Activated CD8-positive, alpha-beta T cell treated with anti-CD3 and anti-CD28 coated beads, Interleukin-2, amount 10 ng/mL, durations not matched to agents 7 days and 5 days (primary cell): Measurements from ENCODE around the gene TFE3. TPM values are rescaled to one million over a fixed set of nuclear protein-coding genes. Genes with fewer than 3 reads are reported as not detected.
"Not testable (repeated sequence)": the region's sequence is repeated elsewhere in the genome, so short reads cannot be mapped to it uniquely, and the experiment has no call there.

Experiments
- ATAC-seq: fragments of 150-1000 bp; cut with Tn5 transposase; one replicate; pipeline ENCODE4 v1.10.0; 2021; ENCODE audit warnings: moderate library complexity
- CTCF ChIA-PET: fragments of 350-600 bp; sonication (Branson Sonifier 250); formaldehyde crosslinking; loops from one replicate; lab custom pipeline; 2021; ENCODE audit warnings: antibody characterized with exemption; lab: Charles Lee
- POLR2A ChIA-PET: fragments of 350-600 bp; sonication (Branson Sonifier 250); formaldehyde crosslinking; loops from one replicate; lab custom pipeline; 2021; ENCODE audit warnings: antibody characterized with exemption; lab: Charles Lee
- DNase-seq: peaks from one replicate; pipeline ENCODE4 v3.0.0-alpha.2; 2020
- H3K27ac Mint-ChIP-seq: one replicate; pipeline ENCODE4 v1.8.0; 2021; ENCODE audit warnings: mild to moderate bottlenecking, mixed read lengths
- H3K27me3 Mint-ChIP-seq: one replicate; pipeline ENCODE4 v1.8.0; 2021; ENCODE audit warnings: low read depth, mixed read lengths
- H3K36me3 Mint-ChIP-seq: one replicate; pipeline ENCODE4 v1.8.0; 2021; ENCODE audit warnings: low read depth, mixed read lengths
- H3K4me1 Mint-ChIP-seq: one replicate; pipeline ENCODE4 v1.8.0; 2021; ENCODE audit warnings: low read depth, mixed read lengths
- H3K4me3 Mint-ChIP-seq: one replicate; pipeline ENCODE4 v1.8.0; 2021; ENCODE audit warnings: mild to moderate bottlenecking, mixed read lengths
- H3K9me3 Mint-ChIP-seq: one replicate; pipeline ENCODE4 v1.8.0; 2022; ENCODE audit warnings: mixed read lengths; ENCODE audit not compliant: insufficient read depth
- total RNA-seq, 2 experiments: library from RNA; stranded (reverse); gene quantifications; one replicate each; pipeline ENCODE4 v1.2.3, GENCODE V29; 2021

TFE3 gene
- total RNA-seq, 2 experiments from 2014 or later: 17.6 to 18.2 TPM

DNA sequence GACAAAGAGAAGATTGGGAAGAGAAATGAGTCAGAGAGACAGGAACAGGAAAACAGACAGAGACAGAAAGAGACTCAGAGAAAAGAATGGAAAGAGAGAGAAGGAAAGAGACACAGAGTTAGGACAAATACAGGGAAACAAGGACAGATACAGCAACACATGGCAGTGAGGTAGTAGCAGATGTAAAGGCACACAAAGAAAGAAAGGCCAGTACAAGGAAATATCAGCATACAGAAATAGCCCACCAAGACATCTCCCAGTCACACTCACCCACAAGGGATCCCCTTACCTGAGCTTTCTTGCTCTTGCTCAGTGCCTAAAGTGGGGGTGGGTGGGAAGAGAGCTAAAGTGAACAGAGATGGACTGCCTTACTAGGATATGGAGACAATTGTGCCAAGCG, 45.3 kb downstream of the TFE3 start:
- ATAC-seq (no peak), DNase-seq (no peak)
- ChIA-PET CTCF (no interaction called here), POLR2A (no interaction called here)
- H3K9me3 Mint-ChIP-seq: no peaks in the 10 kb centered on the region
- no peak overlapping the region for H3K27ac Mint-ChIP-seq
- peaks cover 30% of the 10 kb centered on the region for H3K4me1 Mint-ChIP-seq
- H3K4me3 Mint-ChIP-seq: no peak overlapping the region
- H3K27me3 Mint-ChIP-seq: no peaks in the 10 kb centered on the region
- peaks cover 62% of the 10 kb centered on the region for H3K36me3 Mint-ChIP-seq

- ChIA-PET CTCF (no interaction called here), POLR2A (no interaction called here)
- Mint-ChIP-seq H3K9me3 (no peaks in the 10 kb centered on the region), H3K36me3 (peaks cover 65% of the 10 kb centered on the region), H3K4me3 (no peak overlapping the region), H3K4me1 (peaks cover 30% of the 10 kb centered on the region), H3K27me3 (no peaks in the 10 kb centered on the region), H3K27ac (no peak overlapping the region)
- no peak for ATAC-seq
- DNase-seq: no peak
Measured at GRCh38 chrX:48997455-48997854, 45.7 kb downstream of the TFE3 start.

GRCh38 chrX:48996969-48997368, 46.2 kb downstream of the TFE3 start:
- ChIA-PET CTCF (no interaction called here), POLR2A (no interaction called here)
- no peaks in the 10 kb centered on the region for H3K27me3 Mint-ChIP-seq
- no peaks in the 10 kb centered on the region for H3K9me3 Mint-ChIP-seq
- H3K36me3 Mint-ChIP-seq: peaks cover 67% of the 10 kb centered on the region
- peaks cover 30% of the 10 kb centered on the region for H3K4me1 Mint-ChIP-seq
- H3K4me3 Mint-ChIP-seq: no peak overlapping the region
- DNase-seq: peak; percentile 26
- ATAC-seq: no peak
- no peak overlapping the region for H3K27ac Mint-ChIP-seq

DNA sequence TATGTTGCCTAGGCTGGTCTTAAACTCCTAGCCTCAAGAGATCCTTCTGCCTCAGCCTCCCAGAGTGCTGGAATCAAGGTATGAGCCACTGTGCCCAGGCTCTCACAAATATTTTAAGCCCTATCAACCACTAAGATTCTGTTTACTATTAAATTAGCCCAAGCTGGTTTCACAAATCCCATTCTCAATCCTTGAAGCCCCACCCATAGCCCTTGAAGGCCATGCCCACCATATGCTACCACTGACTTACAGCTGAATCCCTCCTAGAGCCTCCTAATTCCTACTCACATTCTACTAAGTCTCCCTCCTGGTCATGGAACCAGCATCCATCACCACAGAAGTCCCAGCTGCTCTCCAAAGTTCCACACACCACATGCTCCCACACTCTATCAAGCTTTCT, 50.8 kb downstream of the TFE3 start:
- POLR2A ChIA-PET: interaction anchor here (0.8 kb wide), 1 partner anchor 10 kb away, joined by 3 read pairs; the partner anchor contains the start of gene GRIPAP1
- H3K27ac Mint-ChIP-seq: no peak overlapping the region
- CTCF ChIA-PET: interaction anchor here (1.4 kb wide), 1 partner anchor 19 kb away, joined by 3 read pairs; no protein-coding TSS in a partner anchor
- no peaks in the 10 kb centered on the region for H3K27me3 Mint-ChIP-seq
- DNase-seq (no peak), ATAC-seq (no peak)
- peaks cover 4% of the 10 kb centered on the region for H3K4me1 Mint-ChIP-seq
- H3K9me3 Mint-ChIP-seq: no peaks in the 10 kb centered on the region
- no peak overlapping the region for H3K4me3 Mint-ChIP-seq
- peaks cover 56% of the 10 kb centered on the region for H3K36me3 Mint-ChIP-seq

DNA sequence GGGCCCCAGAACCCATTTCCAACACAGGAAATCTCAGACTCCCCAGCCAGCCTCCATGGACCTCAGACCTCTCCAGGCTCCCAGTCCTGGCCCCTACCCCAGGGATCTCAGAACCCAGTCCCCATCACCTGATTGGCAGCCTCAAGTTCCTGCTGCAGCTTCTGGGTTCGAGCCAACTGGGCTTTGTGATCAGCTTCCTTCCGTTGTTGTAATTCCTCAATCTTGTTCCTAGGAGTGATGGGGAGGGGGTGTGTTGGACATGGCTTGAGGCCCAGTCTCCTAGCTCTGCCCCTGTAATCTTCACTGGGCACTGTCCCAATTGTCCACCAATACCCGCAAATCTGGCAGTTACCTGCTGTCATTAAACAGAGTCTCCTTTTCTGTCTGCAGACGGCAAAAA, 53.7 kb downstream of the TFE3 start:
- Mint-ChIP-seq H3K4me3 (no peak overlapping the region), H3K36me3 (peaks cover 43% of the 10 kb centered on the region), H3K27ac (no peak overlapping the region), H3K4me1 (no peaks in the 10 kb centered on the region), H3K27me3 (no peaks in the 10 kb centered on the region), H3K9me3 (no peaks in the 10 kb centered on the region)
- ATAC-seq: no peak
- ChIA-PET CTCF (no interaction called here), POLR2A (no interaction called here)
- DNase-seq: no peak

GRCh38 chrX:48983896-48984295, 59.3 kb downstream of the TFE3 start:
- Mint-ChIP-seq H3K27me3 (no peaks in the 10 kb centered on the region), H3K4me3 (no peak overlapping the region), H3K27ac (no peak overlapping the region), H3K4me1 (no peaks in the 10 kb centered on the region), H3K36me3 (peaks cover 41% of the 10 kb centered on the region), H3K9me3 (no peaks in the 10 kb centered on the region)
- ATAC-seq: no peak
- DNase-seq: no peak
- ChIA-PET POLR2A (no interaction called here), CTCF (no interaction called here)

- H3K36me3 Mint-ChIP-seq: peaks cover 38% of the 10 kb centered on the region
- no peak overlapping the region for H3K4me3 Mint-ChIP-seq
Measured at GRCh38 chrX:48983081-48983480, 60.1 kb downstream of the TFE3 start.

DNA sequence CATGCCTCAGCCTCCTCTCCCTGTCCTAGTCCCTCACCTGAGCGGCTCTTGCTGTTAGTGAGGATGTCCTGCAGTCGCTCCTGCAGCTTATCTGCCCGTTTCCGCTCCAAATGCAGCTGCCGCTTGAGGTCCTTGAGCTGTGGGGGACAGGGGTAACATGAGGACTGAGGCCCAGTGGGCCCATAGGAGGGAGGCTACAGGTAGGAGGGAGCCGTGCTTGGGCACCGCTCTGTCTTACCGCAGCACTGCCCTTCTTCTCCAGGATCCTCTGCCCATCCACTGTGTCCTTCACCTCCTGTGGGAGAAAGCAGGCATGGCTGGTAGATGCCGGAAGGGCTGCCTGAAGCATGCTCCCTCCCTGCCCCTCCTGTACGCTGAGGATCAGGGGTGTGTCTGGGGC, 62.0 kb downstream of the TFE3 start:
- Mint-ChIP-seq H3K9me3 (no peaks in the 10 kb centered on the region), H3K4me1 (peaks cover 12% of the 10 kb centered on the region), H3K4me3 (no peak overlapping the region), H3K27ac (no peak overlapping the region), H3K36me3 (peaks cover 40% of the 10 kb centered on the region), H3K27me3 (no peaks in the 10 kb centered on the region)
- CTCF ChIA-PET: no interaction called here
- POLR2A ChIA-PET: no interaction called here
- DNase-seq: no peak
- ATAC-seq: no peak

More at GRCh38 chrX:48983081-48983480, 60.1 kb downstream of the TFE3 start:
- H3K27ac Mint-ChIP-seq: no peak overlapping the region
- H3K4me1 Mint-ChIP-seq: peaks cover 3% of the 10 kb centered on the region
- no peak for ATAC-seq
- POLR2A ChIA-PET: no interaction called here
- no peaks in the 10 kb centered on the region for H3K9me3 Mint-ChIP-seq
- DNase-seq: no peak
- H3K27me3 Mint-ChIP-seq: no peaks in the 10 kb centered on the region
- CTCF ChIA-PET: no interaction called here

GRCh38 chrX:48980341-48980740, 62.8 kb downstream of the TFE3 start:
- H3K9me3 Mint-ChIP-seq, DNase-seq, POLR2A ChIA-PET, H3K4me3 Mint-ChIP-seq, H3K27me3 Mint-ChIP-seq, H3K27ac Mint-ChIP-seq, CTCF ChIA-PET, ATAC-seq: not testable (repeated sequence)
- peaks cover 40% of the 10 kb centered on the region for H3K36me3 Mint-ChIP-seq
- H3K4me1 Mint-ChIP-seq: peaks cover 18% of the 10 kb centered on the region

Other genes with a start within 250 kb of the TFE3 start
- 10 to 100 TPM; 77.3 to 88.9 TPM for gene HDAC6, start 241.3 kb downstream of the TFE3 start, total RNA-seq
- not detected for gene ERAS, start 216.8 kb downstream of the TFE3 start, total RNA-seq
- not detected for gene PCSK1N, start 207.7 kb downstream of the TFE3 start, total RNA-seq
- gene TIMM17B, start 145.6 kb downstream of the TFE3 start, total RNA-seq: 10 to 100 TPM; 41.6 to 44.1 TPM
- 10 to 100 TPM; 63.9 to 70.8 TPM for gene PQBP1, start 145.4 kb downstream of the TFE3 start, total RNA-seq
- gene SLC35A2, start 131.7 kb downstream of the TFE3 start, total RNA-seq: 10 to 100 TPM; 14.8 to 15.3 TPM
- 10 to 100 TPM; 51.3 to 53.6 TPM for gene PIM2, start 124.3 kb downstream of the TFE3 start, total RNA-seq
- 10 to 100 TPM; 40.0 to 41.7 TPM for gene OTUD5, start 85.8 kb downstream of the TFE3 start, total RNA-seq
- gene KCND1, start 71.5 kb downstream of the TFE3 start, total RNA-seq: 1 to 10 TPM; 3.5 to 4.6 TPM
- gene GRIPAP1, start 41.1 kb downstream of the TFE3 start, total RNA-seq: 10 to 100 TPM; 81.8 to 82.7 TPM
- 1 to 10 TPM; 5.0 to 5.4 TPM for gene CCDC120, start 15.6 kb upstream of the TFE3 start, total RNA-seq
- gene PRAF2, start 30.6 kb upstream of the TFE3 start, total RNA-seq: 10 to 100 TPM; 19.7 to 22.6 TPM
- gene WDR45, start 36.5 kb upstream of the TFE3 start, total RNA-seq: 10 to 100 TPM; 29.1 to 29.4 TPM
- gene GPKOW, start 80.4 kb upstream of the TFE3 start, total RNA-seq: 10 to 100 TPM; 26.1 to 26.2 TPM
- gene MAGIX, start 119.4 kb upstream of the TFE3 start, total RNA-seq: 1 to 10 TPM in 1 of 2 experiments, under 1 TPM in 1; 0.97 to 1.5 TPM
- gene PLP2, start 128.5 kb upstream of the TFE3 start, total RNA-seq: 100 to 1,000 TPM; 203 to 214 TPM
- 10 to 100 TPM; 13.9 TPM for gene PRICKLE3, start 143.0 kb upstream of the TFE3 start, total RNA-seq
- gene SYP, start 156.8 kb upstream of the TFE3 start, total RNA-seq: 1 to 10 TPM; 1.1 to 2.6 TPM
- under 1 TPM; 0.11 to 0.18 TPM for gene CACNA1F, start 190.0 kb upstream of the TFE3 start, total RNA-seq
- 10 to 100 TPM; 27.3 to 32.2 TPM for gene CCDC22, start 192.1 kb upstream of the TFE3 start, total RNA-seq
- 10 to 100 TPM; 14.6 to 15.4 TPM for gene FOXP3, start 221.4 kb upstream of the TFE3 start, total RNA-seq
- 1 to 10 TPM; 8.0 to 8.5 TPM for gene PPP1R3F, start 226.4 kb upstream of the TFE3 start, total RNA-seq